ENCODE results near the gene HOXB3. TPM values are rescaled to one million over a fixed set of nuclear protein-coding genes. Genes with fewer than 3 reads are reported as not detected.

The HOXB3 gene
- total and polyA plus RNA-seq, 7 donors, result 0.96 to 8.8 (median 1.5) TPM

DNA sequence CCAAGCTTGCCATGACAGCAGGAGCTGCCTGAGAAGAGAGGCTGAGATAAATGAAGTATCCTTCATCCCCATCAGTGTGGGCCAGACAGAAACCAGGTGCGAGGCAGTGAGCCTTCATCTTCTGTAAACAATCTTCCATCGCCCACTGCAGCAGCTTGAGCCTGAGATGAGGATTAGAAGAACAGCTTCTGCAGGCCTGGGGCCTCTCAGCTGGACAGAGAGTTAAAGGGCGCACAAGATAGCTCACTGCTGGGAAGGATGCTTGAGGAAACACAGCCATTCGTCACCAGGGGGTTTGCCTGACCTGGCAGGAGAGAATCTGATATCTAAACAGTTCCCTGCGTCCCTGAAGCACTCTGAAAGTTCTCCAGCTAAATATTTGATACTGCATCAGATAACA lies 86.3 kb downstream of the HOXB3 start:
- TF ChIP-seq, protein P1, sequence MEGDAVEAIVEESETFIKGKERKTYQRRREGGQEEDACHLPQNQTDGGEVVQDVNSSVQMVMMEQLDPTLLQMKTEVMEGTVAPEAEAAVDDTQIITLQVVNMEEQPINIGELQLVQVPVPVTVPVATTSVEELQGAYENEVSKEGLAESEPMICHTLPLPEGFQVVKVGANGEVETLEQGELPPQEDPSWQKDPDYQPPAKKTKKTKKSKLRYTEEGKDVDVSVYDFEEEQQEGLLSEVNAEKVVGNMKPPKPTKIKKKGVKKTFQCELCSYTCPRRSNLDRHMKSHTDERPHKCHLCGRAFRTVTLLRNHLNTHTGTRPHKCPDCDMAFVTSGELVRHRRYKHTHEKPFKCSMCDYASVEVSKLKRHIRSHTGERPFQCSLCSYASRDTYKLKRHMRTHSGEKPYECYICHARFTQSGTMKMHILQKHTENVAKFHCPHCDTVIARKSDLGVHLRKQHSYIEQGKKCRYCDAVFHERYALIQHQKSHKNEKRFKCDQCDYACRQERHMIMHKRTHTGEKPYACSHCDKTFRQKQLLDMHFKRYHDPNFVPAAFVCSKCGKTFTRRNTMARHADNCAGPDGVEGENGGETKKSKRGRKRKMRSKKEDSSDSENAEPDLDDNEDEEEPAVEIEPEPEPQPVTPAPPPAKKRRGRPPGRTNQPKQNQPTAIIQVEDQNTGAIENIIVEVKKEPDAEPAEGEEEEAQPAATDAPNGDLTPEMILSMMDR (IDR thresholded peaks at IDR 0.05), result no peak
- intact Hi-C loops (cut with DNase I), result no loop called here
- Histone ChIP-seq H3K27ac (no peak overlapping the region), H3K36me3 (ENCODE audit: insufficient read depth in 1 of 2, low read depth in 1 of 2) (no peaks in the 10 kb centered on the region), H3K27me3 (ENCODE audit: insufficient read depth in 3 of 3, low read length in 2 of 3) (peaks cover 3 to 11% (median 6%) of the 10 kb centered on the region in 3 donors), H3K4me3 (no peak overlapping the region), H3K4me1 (no peaks in the 10 kb centered on the region), H3K9me3 (no peaks in the 10 kb centered on the region)
- ATAC-seq, result no peak
- WGBS, 3 donors, result 92 to 94% (median 92%) methylated on average over 5 of the region's 5 CpGs
- no peak for DNase-seq

DNA sequence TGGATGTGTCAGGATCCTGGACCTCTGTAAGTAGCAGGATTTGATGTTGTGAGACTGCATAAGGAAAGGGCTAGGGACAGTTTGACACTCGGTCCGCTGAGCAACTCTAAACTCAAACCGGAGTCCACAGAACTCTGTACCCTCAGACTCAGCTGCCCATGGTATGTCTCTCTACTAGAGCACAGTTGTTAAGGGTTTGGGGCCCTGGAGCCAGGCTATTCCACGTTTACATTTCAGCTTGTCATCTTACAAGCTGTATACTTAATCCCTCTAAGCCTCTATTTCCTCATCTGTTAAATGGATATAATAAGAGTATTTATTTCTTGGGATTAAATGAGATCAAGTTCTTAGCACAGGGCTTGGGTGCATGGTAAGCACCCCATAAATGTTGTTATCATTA lies 87.1 kb downstream of the HOXB3 start:
- intact Hi-C loops (cut with DNase I), result no loop called here
- TF ChIP-seq, protein P1 (IDR thresholded peaks at IDR 0.05), result no peak
- WGBS, 3 donors, result 85 to 87% (median 85%) methylated on average over 4 of the region's 4 CpGs

DNA sequence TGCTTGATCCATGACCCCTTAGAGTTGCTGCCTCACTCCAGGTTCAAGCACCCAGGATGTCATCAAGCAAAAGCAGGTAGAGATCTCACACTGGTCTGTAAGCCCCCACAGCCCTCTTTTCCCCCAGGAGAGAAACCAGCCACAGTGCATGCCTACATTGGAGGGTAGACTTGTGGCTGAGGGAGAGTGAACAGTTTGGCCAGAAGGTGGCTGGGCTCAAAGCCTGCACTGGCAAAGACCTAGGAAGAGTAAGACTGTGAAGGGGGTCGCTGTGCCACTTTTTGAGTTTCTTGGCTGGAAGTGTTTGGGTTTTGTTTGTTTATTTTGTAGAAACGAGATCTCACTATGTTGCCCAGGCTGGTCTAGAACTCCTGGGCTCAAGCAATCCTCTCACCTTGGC lies 87.7 kb downstream of the HOXB3 start:
- Histone ChIP-seq H3K27me3 (ENCODE audit: insufficient read depth in 3 of 3, low read length in 2 of 3) (peaks cover 3 to 8% (median 4%) of the 10 kb centered on the region in 3 donors), H3K36me3 (ENCODE audit: insufficient read depth in 1 of 2, low read depth in 1 of 2) (no peaks in the 10 kb centered on the region), H3K27ac (no peak overlapping the region), H3K4me1 (peaks cover 4% of the 10 kb centered on the region), H3K9me3 (no peaks in the 10 kb centered on the region), H3K4me3 (no peak overlapping the region)
- intact Hi-C loops (cut with DNase I), result no loop called here
- TF ChIP-seq, protein P1 (IDR thresholded peaks at IDR 0.05), result no peak
- no peak for DNase-seq
- WGBS, 3 donors, result 84 to 94% (median 88%) methylated on average over 2 of the region's 2 CpGs
- no peak for ATAC-seq

More for the DNA sequence above, 87.1 kb downstream of the HOXB3 start:
- Histone ChIP-seq H3K27ac (no peak overlapping the region), H3K36me3 (ENCODE audit: insufficient read depth in 1 of 2, low read depth in 1 of 2) (no peaks in the 10 kb centered on the region), H3K27me3 (ENCODE audit: insufficient read depth in 3 of 3, low read length in 2 of 3) (peaks cover 3 to 6% (median 4%) of the 10 kb centered on the region in 3 donors), H3K4me1 (peaks cover 4% of the 10 kb centered on the region), H3K4me3 (no peak overlapping the region), H3K9me3 (no peaks in the 10 kb centered on the region)
- DNase-seq, result no peak
- no peak for ATAC-seq

DNA sequence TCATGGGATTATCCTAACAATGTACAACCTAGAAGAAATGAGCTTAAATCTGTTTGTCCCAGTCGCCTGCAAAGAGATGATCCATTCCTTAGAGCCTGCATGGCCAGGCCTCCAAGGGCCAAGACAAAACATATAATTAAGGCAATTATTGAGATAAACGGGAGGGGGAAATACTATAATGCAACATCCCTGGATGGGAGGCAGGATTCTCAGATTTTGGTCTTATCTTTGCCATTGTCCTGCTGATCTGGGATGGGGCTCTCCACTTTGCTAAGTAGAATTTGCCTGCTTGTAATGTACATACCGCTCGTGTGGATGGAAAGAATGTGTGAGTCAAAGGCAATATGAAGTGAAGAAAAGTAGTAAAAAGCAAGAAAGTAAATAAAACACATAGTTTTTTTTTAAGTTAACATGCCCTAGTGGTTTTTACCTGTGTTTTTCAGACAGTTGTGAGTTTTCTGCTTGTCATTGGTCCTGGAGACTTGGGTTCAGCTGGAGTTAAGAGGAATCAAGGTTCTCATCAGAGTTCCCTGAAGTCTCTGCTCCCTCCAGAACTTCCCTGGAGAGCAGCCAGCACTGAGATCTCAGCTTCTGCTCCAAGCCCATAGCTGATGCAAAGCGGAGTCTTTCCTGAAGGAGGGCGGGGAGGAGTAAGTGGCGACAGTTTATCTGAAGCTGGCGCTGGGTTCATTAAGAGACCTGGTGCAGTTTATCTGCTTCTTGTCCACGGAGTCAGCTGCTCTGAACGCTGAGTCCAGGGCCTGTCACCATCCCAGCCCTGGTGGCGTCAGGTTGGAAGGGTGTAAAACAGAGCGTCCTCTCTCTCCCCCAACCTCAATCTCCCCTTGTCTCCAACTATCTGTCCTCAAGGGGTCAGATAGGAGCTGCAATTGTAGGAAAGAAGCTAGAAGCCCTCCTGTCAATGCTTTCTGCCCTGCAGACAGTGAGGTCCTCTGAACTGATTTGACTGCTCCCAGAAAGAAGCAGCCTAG lies 89.3 kb downstream of the HOXB3 start:
- Histone ChIP-seq H3K4me1 (peaks cover 4% of the 10 kb centered on the region), H3K9me3 (no peaks in the 10 kb centered on the region), H3K27ac (no peak overlapping the region), H3K36me3 (ENCODE audit: insufficient read depth in 1 of 2, low read depth in 1 of 2) (no peaks in the 10 kb centered on the region), H3K4me3 (no peak overlapping the region), H3K27me3 (ENCODE audit: insufficient read depth in 3 of 3, low read length in 2 of 3) (peaks cover 0 to 8% (median 7%) of the 10 kb centered on the region in 3 donors)
- TF ChIP-seq, protein P1 (IDR thresholded peaks at IDR 0.05), result peak; percentile 6
- 76 to 81% (median 78%) methylated on average over 12 of the region's 12 CpGs for WGBS, 3 donors
- DNase-seq, result peak in 1 of 2 donors; percentile 26
- ATAC-seq, result no peak
- intact Hi-C loops (cut with DNase I), result no loop called here
